Type B pancreatic cell (in vitro differentiated cells): ENCODE measurements around the gene GLIS2. TPM values are rescaled to one million over a fixed set of nuclear protein-coding genes. Genes with fewer than 3 reads are reported as not detected.

ENCODE experiments used
- DNase-seq: peaks from one replicate; pipeline ENCODE4 v3.0.0; 2021; ENCODE audit warnings: mixed read lengths; ENCODE audit not compliant: unreplicated experiment; ENCODE audit errors: extremely low spot score
- H3K27ac Mint-ChIP-seq: 2 replicates; pipeline ENCODE4 v1.8.0; 2021; ENCODE audit warnings: mild to moderate bottlenecking, mixed read lengths
- H3K27me3 Mint-ChIP-seq: 2 replicates; pipeline ENCODE4 v1.8.0; 2021; ENCODE audit warnings: mixed read lengths
- H3K36me3 Mint-ChIP-seq: 2 replicates; pipeline ENCODE4 v1.8.0; 2021; ENCODE audit warnings: mixed read lengths
- H3K4me1 Mint-ChIP-seq: one replicate; pipeline ENCODE4 v1.8.0; 2021; ENCODE audit warnings: mixed read lengths; ENCODE audit not compliant: unreplicated experiment
- H3K4me3 Mint-ChIP-seq: 2 replicates; pipeline ENCODE4 v1.8.0; 2021; ENCODE audit warnings: mild to moderate bottlenecking, mixed read lengths
- H3K9me3 Mint-ChIP-seq: 2 replicates; pipeline ENCODE4 v1.8.0; 2021; ENCODE audit warnings: mixed read lengths
- CTCF ChIP-seq: fragments of 200-600 bp; sonication (generic); conservative IDR thresholded peaks from 2 replicates; pipeline ENCODE4 v1.5.0; 2021; ENCODE audit warnings: antibody characterized with exemption, mild to moderate bottlenecking
- total RNA-seq: library from RNA; stranded (reverse); gene quantifications from 2 replicates; pipeline ENCODE4 v1.2.1, GENCODE V29; 2021; ENCODE audit warnings: low replicate concordance

Gene GLIS2
- total RNA-seq, 1 donor from 2014 or later, result 23.0 TPM

GRCh38 chr16:4316108-4316863 lies 419 bp downstream of the GLIS2 start:
- H3K9me3 Mint-ChIP-seq, result no peaks in the 10 kb centered on the region
- H3K27ac Mint-ChIP-seq, result no peak overlapping the region
- peaks cover 10% of the 10 kb centered on the region for H3K27me3 Mint-ChIP-seq
- H3K36me3 Mint-ChIP-seq, result no peaks in the 10 kb centered on the region
- no peak for TF ChIP-seq CTCF
- H3K4me1 Mint-ChIP-seq, result peaks cover 11% of the 10 kb centered on the region
- no peak for DNase-seq
- peak overlapping the region; percentile 84 for H3K4me3 Mint-ChIP-seq

- Mint-ChIP-seq H3K36me3 (no peaks in the 10 kb centered on the region), H3K27me3 (peaks cover 10% of the 10 kb centered on the region), H3K4me1 (peaks cover 11% of the 10 kb centered on the region), H3K9me3 (no peaks in the 10 kb centered on the region), H3K27ac (no peak overlapping the region), H3K4me3 (peak overlapping the region; percentile 84)
- DNase-seq, result no peak
- TF ChIP-seq CTCF, result no peak
Measured at GRCh38 chr16:4316864-4317531, 1.1 kb downstream of the GLIS2 start.

- Mint-ChIP-seq H3K4me1 (peaks cover 11% of the 10 kb centered on the region), H3K9me3 (no peaks in the 10 kb centered on the region), H3K27me3 (peaks cover 10% of the 10 kb centered on the region), H3K36me3 (no peaks in the 10 kb centered on the region), H3K27ac (peak overlapping the region; percentile 13), H3K4me3 (peak overlapping the region; percentile 80)
- no peak for DNase-seq
- TF ChIP-seq CTCF, result no peak
Measured at GRCh38 chr16:4317532-4318450, 1.9 kb downstream of the GLIS2 start.

- Mint-ChIP-seq H3K27me3 (peaks cover 10% of the 10 kb centered on the region), H3K9me3 (no peaks in the 10 kb centered on the region), H3K27ac (peak overlapping the region; percentile 66), H3K4me1 (peaks cover 11% of the 10 kb centered on the region), H3K36me3 (no peaks in the 10 kb centered on the region), H3K4me3 (peak overlapping the region; percentile 68)
- no peak for DNase-seq
- TF ChIP-seq CTCF, result no peak
Measured at GRCh38 chr16:4318451-4318910, 2.6 kb downstream of the GLIS2 start.

- Mint-ChIP-seq H3K27me3 (peaks cover 10% of the 10 kb centered on the region), H3K36me3 (no peaks in the 10 kb centered on the region), H3K4me1 (peaks cover 11% of the 10 kb centered on the region), H3K27ac (peak overlapping the region; percentile 66), H3K9me3 (no peaks in the 10 kb centered on the region), H3K4me3 (peak overlapping the region; percentile 70)
- no peak for TF ChIP-seq CTCF
- no peak for DNase-seq
Measured at GRCh38 chr16:4318967-4319366, 3.1 kb downstream of the GLIS2 start.
